Measurements from ENCODE around the gene RTN4RL2. TPM values are rescaled to one million over a fixed set of nuclear protein-coding genes. Genes with fewer than 3 reads are reported as not detected.
"Not testable (repeated sequence)": the region's sequence is repeated elsewhere in the genome, so short reads cannot be mapped to it uniquely, and the experiment has no call there.

Gene RTN4RL2
- total RNA-seq, 2 experiments from 2014 or later, result 0.74 to 0.99 TPM

- CTCF ChIA-PET, result interaction anchor here (0.9 to 3.7 kb wide), 2 partner anchors 23 to 84 kb away, joined by 3 to 20 read pairs; no protein-coding TSS in a partner anchor
- intact Hi-C loops (cut with micrococcal nuclease), result no loop called here
- Mint-ChIP-seq H3K27me3 (ENCODE audit: low read depth) (no peaks in the 10 kb centered on the region), H3K36me3 (ENCODE audit: low read depth) (no peaks in the 10 kb centered on the region), H3K4me3 (no peak overlapping the region), H3K4me1 (ENCODE audit: low read depth) (no peaks in the 10 kb centered on the region), H3K9me3 (no peaks in the 10 kb centered on the region), H3K27ac (no peak overlapping the region)
- no peak for DNase-seq
Observed at GRCh38 chr11:57434640-57435546, 25.4 kb upstream of the RTN4RL2 start.

GRCh38 chr11:57436031-57436430 lies 24.3 kb upstream of the RTN4RL2 start:
- no peak for DNase-seq
- Mint-ChIP-seq H3K4me3 (no peak overlapping the region), H3K36me3 (ENCODE audit: low read depth) (no peaks in the 10 kb centered on the region), H3K4me1 (ENCODE audit: low read depth) (no peaks in the 10 kb centered on the region), H3K27ac (no peak overlapping the region), H3K9me3 (no peaks in the 10 kb centered on the region), H3K27me3 (ENCODE audit: low read depth) (no peaks in the 10 kb centered on the region)
- CTCF ChIA-PET, result interaction anchor here (0.7 to 3.7 kb wide), 4 partner anchors 20 to 133 kb away, joined by 3 to 20 read pairs (median 5); no protein-coding TSS in a partner anchor
- intact Hi-C loops (cut with micrococcal nuclease), result no loop called here

- intact Hi-C loops (cut with micrococcal nuclease), result no loop called here
- Mint-ChIP-seq H3K36me3 (ENCODE audit: low read depth) (no peaks in the 10 kb centered on the region), H3K9me3 (no peaks in the 10 kb centered on the region), H3K27me3 (ENCODE audit: low read depth) (no peaks in the 10 kb centered on the region), H3K4me1 (ENCODE audit: low read depth) (no peaks in the 10 kb centered on the region), H3K27ac (no peak overlapping the region), H3K4me3 (no peak overlapping the region)
- no peak for DNase-seq
- CTCF ChIA-PET, result interaction anchor here (3.7 kb wide), 1 partner anchor 19 kb away, joined by 20 read pairs; no protein-coding TSS in a partner anchor
Observed at GRCh38 chr11:57438345-57439285, 21.7 kb upstream of the RTN4RL2 start.

GRCh38 chr11:57439786-57440185 lies 20.5 kb upstream of the RTN4RL2 start:
- no peak for DNase-seq
- Mint-ChIP-seq H3K4me3 (no peak overlapping the region), H3K9me3 (no peaks in the 10 kb centered on the region), H3K36me3 (ENCODE audit: low read depth) (no peaks in the 10 kb centered on the region), H3K27ac (no peak overlapping the region), H3K27me3 (ENCODE audit: low read depth) (no peaks in the 10 kb centered on the region), H3K4me1 (ENCODE audit: low read depth) (no peaks in the 10 kb centered on the region)
- intact Hi-C loops (cut with micrococcal nuclease), result no loop called here
- CTCF ChIA-PET, result interaction anchor here (0.8 to 1.3 kb wide), 2 partner anchors 18 to 44 kb away, joined by 3 read pairs; no protein-coding TSS in a partner anchor

- Mint-ChIP-seq H3K27me3 (ENCODE audit: low read depth) (no peaks in the 10 kb centered on the region), H3K4me3 (no peak overlapping the region), H3K36me3 (ENCODE audit: low read depth) (no peaks in the 10 kb centered on the region), H3K27ac (no peak overlapping the region), H3K9me3 (no peaks in the 10 kb centered on the region), H3K4me1 (ENCODE audit: low read depth) (no peaks in the 10 kb centered on the region)
- CTCF ChIA-PET, result interaction anchor here (0.6 to 1.3 kb wide), 3 partner anchors 17 to 87 kb away, joined by 3 to 7 read pairs (median 3); no protein-coding TSS in a partner anchor
- intact Hi-C loops (cut with micrococcal nuclease), result no loop called here
- no peak for DNase-seq
Observed at GRCh38 chr11:57440744-57441414, 19.4 kb upstream of the RTN4RL2 start.

GRCh38 chr11:57444362-57445121 lies 15.8 kb upstream of the RTN4RL2 start:
- DNase-seq, result no peak
- Mint-ChIP-seq H3K27me3 (ENCODE audit: low read depth) (peaks cover 5% of the 10 kb centered on the region), H3K4me1 (ENCODE audit: low read depth) (no peaks in the 10 kb centered on the region), H3K4me3 (no peak overlapping the region), H3K36me3 (ENCODE audit: low read depth) (no peaks in the 10 kb centered on the region), H3K27ac (no peak overlapping the region), H3K9me3 (no peaks in the 10 kb centered on the region)
- CTCF ChIA-PET, result interaction anchor here (0.6 to 2.8 kb wide), 4 partner anchors 13 to 197 kb away, joined by 3 to 15 read pairs (median 3); no protein-coding TSS in a partner anchor
- intact Hi-C loops (cut with micrococcal nuclease), result no loop called here

GRCh38 chr11:57445122-57445394 lies 15.3 kb upstream of the RTN4RL2 start:
- H3K27ac Mint-ChIP-seq; intact Hi-C loops (cut with micrococcal nuclease); DNase-seq; H3K36me3 Mint-ChIP-seq (ENCODE audit: low read depth); H3K4me1 Mint-ChIP-seq (ENCODE audit: low read depth); H3K9me3 Mint-ChIP-seq; H3K4me3 Mint-ChIP-seq; H3K27me3 Mint-ChIP-seq (ENCODE audit: low read depth): not testable (repeated sequence)
- CTCF ChIA-PET, result interaction anchor here (0.6 to 2.8 kb wide), 2 partner anchors 12 to 81 kb away, joined by 3 to 15 read pairs; no protein-coding TSS in a partner anchor

- peaks cover 5% of the 10 kb centered on the region for H3K27me3 Mint-ChIP-seq (ENCODE audit: low read depth)
Observed at GRCh38 chr11:57446055-57446454, 14.3 kb upstream of the RTN4RL2 start.

GRCh38 chr11:57453543-57454177 lies 6.7 kb upstream of the RTN4RL2 start:
- intact Hi-C loops (cut with micrococcal nuclease), result no loop called here
- H3K36me3 Mint-ChIP-seq (ENCODE audit: low read depth), result no peaks in the 10 kb centered on the region
- no peaks in the 10 kb centered on the region for H3K9me3 Mint-ChIP-seq
- DNase-seq, result no peak
- CTCF ChIA-PET, result interaction anchor here (0.6 to 8.6 kb wide), 2 partner anchors 27 to 190 kb away, joined by 3 to 211 read pairs; no protein-coding TSS in a partner anchor
- no peak overlapping the region for H3K4me3 Mint-ChIP-seq
- H3K27me3 Mint-ChIP-seq (ENCODE audit: low read depth), result peaks cover 7% of the 10 kb centered on the region
- peaks cover 11% of the 10 kb centered on the region for H3K4me1 Mint-ChIP-seq (ENCODE audit: low read depth)
- H3K27ac Mint-ChIP-seq, result no peak overlapping the region

More at GRCh38 chr11:57446055-57446454, 14.3 kb upstream of the RTN4RL2 start:
- intact Hi-C loops (cut with micrococcal nuclease), result no loop called here
- H3K4me3 Mint-ChIP-seq, result no peak overlapping the region
- H3K27ac Mint-ChIP-seq, result no peak overlapping the region
- no peaks in the 10 kb centered on the region for H3K4me1 Mint-ChIP-seq (ENCODE audit: low read depth)
- CTCF ChIA-PET, result interaction anchor here (1.0 to 2.0 kb wide), 2 partner anchors 11 to 97 kb away, joined by 3 to 9 read pairs; no protein-coding TSS in a partner anchor
- no peaks in the 10 kb centered on the region for H3K9me3 Mint-ChIP-seq
- H3K36me3 Mint-ChIP-seq (ENCODE audit: low read depth), result no peaks in the 10 kb centered on the region
- no peak for DNase-seq

- CTCF ChIA-PET, result interaction anchor here (0.6 to 8.6 kb wide), 53 partner anchors 8 to 1082 kb away, joined by 3 to 211 read pairs (median 4); partner anchors contain the start of genes PRG3, SLC43A1, SLC43A3 and TIMM10
- intact Hi-C loops (cut with micrococcal nuclease), result loop anchor here (1.0 to 5.0 kb wide), 8 partner anchors 23 to 615 kb away; no protein-coding TSS in a partner anchor
- peak; percentile 85 for DNase-seq
- Mint-ChIP-seq H3K27ac (no peak overlapping the region), H3K36me3 (ENCODE audit: low read depth) (no peaks in the 10 kb centered on the region), H3K27me3 (ENCODE audit: low read depth) (peaks cover 27% of the 10 kb centered on the region), H3K4me3 (peak overlapping the region; percentile 56), H3K9me3 (no peaks in the 10 kb centered on the region), H3K4me1 (ENCODE audit: low read depth) (peaks cover 25% of the 10 kb centered on the region)
Observed at GRCh38 chr11:57456960-57457642, 3.2 kb upstream of the RTN4RL2 start.
